Left lung (tissue), 10 donors: Measurements from ENCODE around the gene PPP2R2B. TPM values are rescaled to one million over a fixed set of nuclear protein-coding genes. Genes with fewer than 3 reads are reported as not detected.

ENCODE experiments used
- ATAC-seq: fragments of 200-7000 bp; cut with Tn5 transposase; one replicate; pipeline ENCODE4 v1.9.1; 2020; ENCODE audit warnings: moderate library complexity
- DNase-seq, 4 donors: peaks; one replicate each; pipeline ENCODE4 v3.0.0-alpha.2; 2013 to 2020
- H3K27ac ChIP-seq, 2 donors: fragments of 200-600 bp; sonication (generic) in 1 of 2; one replicate each; pipeline versions ENCODE4 v1.5.0 to v1.8.0; 2020 to 2021
- H3K27me3 ChIP-seq, 2 donors: fragments of 200-600 bp; sonication (generic) in 1 of 2; one replicate each; pipeline versions ENCODE4 v1.5.0 to v1.8.0; 2020 to 2021
- H3K36me3 ChIP-seq, 2 donors: fragments of 200-600 bp; sonication (generic) in 1 of 2; one replicate each; pipeline versions ENCODE4 v1.5.0 to v1.8.0; 2020 to 2021
- H3K4me1 ChIP-seq, 2 donors: fragments of 200-600 bp; one replicate each; pipeline ENCODE4 v1.8.0; 2021
- H3K4me3 ChIP-seq, 2 donors: fragments of 200-600 bp; sonication (generic) in 1 of 2; one replicate each; pipeline versions ENCODE4 v1.5.0 to v1.8.0; 2020 to 2021; ENCODE audit warnings: mild to moderate bottlenecking in 1 of 2
- H3K9me3 ChIP-seq, 2 donors: fragments of 200-600 bp; sonication (generic) in 1 of 2; one replicate each; pipeline versions ENCODE4 v1.5.0 to v1.8.0; 2020 to 2021
- CTCF ChIP-seq, 2 donors: fragments of 200-600 bp; sonication (generic) in 1 of 2; IDR thresholded peaks; one replicate each; pipeline versions ENCODE4 v1.5.0 to v1.8.0; 2021; ENCODE audit warnings: antibody characterized with exemption in 2 of 2
- intact Hi-C, 2 donors: fragments of 100-400 bp; cut with DNase I; formaldehyde crosslinking; loops; one replicate each; pipeline versions ENCODE4 v1.11.2 to v1.14.2; 2022
- polyA plus RNA-seq, 6 donors: library from polyadenylated mRNA; unstranded; fragments of 120-200 nt; gene quantifications; one replicate each; pipeline ENCODE4 v1.2.1, GENCODE V29; 2013; ENCODE audit not compliant: insufficient read length in 6 of 6
- total RNA-seq, 2 donors: library from RNA; stranded (reverse); fragmentation: NEBNext Ultra II Directional; extraction: Animal tissue kit (Norgen Biotek cat#: 25700); gene quantifications; one replicate each; pipeline ENCODE4 v1.2.1, GENCODE V29; 2021
- donor health status: DM: no; HTN: yes; CAD: no.
- donor health status: DM: no; HTN: no; CAD: no.

The PPP2R2B gene
- total and polyA plus RNA-seq, 8 donors = 0.23 to 1.5 (median 0.43) TPM

GRCh38 chr5:146671561-146672295, 206.8 kb downstream of the PPP2R2B start:
- Histone ChIP-seq H3K4me3 (no peak overlapping the region), H3K4me1 (no peaks in the 10 kb centered on the region), H3K36me3 (no peaks in the 10 kb centered on the region), H3K9me3 (no peaks in the 10 kb centered on the region), H3K27me3 (no peaks in the 10 kb centered on the region), H3K27ac (no peak overlapping the region)
- DNase-seq (no peak), ATAC-seq (no peak)
- TF ChIP-seq CTCF (IDR thresholded peaks at IDR 0.05) = no peak
- intact Hi-C loops = no loop called here

DNA sequence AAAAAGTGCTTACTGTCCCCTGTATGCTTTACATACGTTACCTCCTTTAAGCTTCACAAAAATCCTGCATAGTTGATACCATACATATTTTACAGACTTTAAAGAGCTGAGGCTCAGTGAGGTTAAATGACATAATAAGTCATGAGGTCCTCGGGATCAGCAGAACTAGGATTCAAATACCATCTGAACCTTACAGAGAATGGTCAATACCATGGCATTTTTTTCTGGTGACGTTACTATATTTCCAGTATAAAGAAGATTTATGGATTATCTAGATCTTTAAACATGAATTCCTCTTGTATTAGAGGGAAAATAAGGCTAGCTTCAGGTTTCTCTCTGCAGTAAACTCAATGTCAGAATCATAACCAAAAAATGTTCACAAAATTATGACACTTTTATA, 208.9 kb downstream of the PPP2R2B start:
- no peak for TF ChIP-seq CTCF (IDR thresholded peaks at IDR 0.05)
- intact Hi-C loops = no loop called here
- no peak for ATAC-seq
- H3K9me3 ChIP-seq = no peaks in the 10 kb centered on the region
- no peaks in the 10 kb centered on the region for H3K27me3 ChIP-seq
- no peak overlapping the region for H3K4me3 ChIP-seq
- no peak for DNase-seq
- no peaks in the 10 kb centered on the region for H3K36me3 ChIP-seq
- no peak overlapping the region for H3K27ac ChIP-seq
- no peaks in the 10 kb centered on the region for H3K4me1 ChIP-seq

- no peak overlapping the region for H3K27ac ChIP-seq
- no peaks in the 10 kb centered on the region for H3K9me3 ChIP-seq
- no peak for DNase-seq
- no peaks in the 10 kb centered on the region for H3K4me1 ChIP-seq
- no peak for ATAC-seq
- H3K36me3 ChIP-seq = no peaks in the 10 kb centered on the region
- H3K27me3 ChIP-seq = no peaks in the 10 kb centered on the region
- TF ChIP-seq CTCF (IDR thresholded peaks at IDR 0.05) = no peak
- intact Hi-C loops = no loop called here
- no peak overlapping the region for H3K4me3 ChIP-seq
Measured at GRCh38 chr5:146667633-146668272, 210.8 kb downstream of the PPP2R2B start.

DNA sequence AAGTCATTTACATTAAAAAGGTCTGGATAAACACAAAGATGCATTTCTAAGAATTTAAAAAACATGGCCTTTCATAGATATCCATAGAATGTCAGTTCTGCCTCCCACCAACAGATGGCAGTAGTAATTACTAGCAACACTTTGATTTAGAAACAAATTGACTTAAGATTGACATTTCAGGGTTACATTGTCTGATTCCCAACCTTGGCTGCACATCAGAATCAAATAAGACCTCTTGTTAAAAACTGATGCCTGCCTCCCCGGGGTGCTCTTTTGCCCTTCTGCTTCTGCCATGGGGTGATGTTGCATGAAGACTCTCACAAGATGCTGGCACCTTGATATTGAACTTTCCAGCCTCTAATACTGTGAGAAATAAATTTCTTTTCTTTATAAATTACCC, 216.3 kb downstream of the PPP2R2B start:
- TF ChIP-seq CTCF (IDR thresholded peaks at IDR 0.05) = peak; percentile 14 to 38
- DNase-seq (peak in 1 of 4 donors; percentile 5), ATAC-seq (no peak)
- Histone ChIP-seq H3K27ac (no peak overlapping the region), H3K27me3 (no peaks in the 10 kb centered on the region), H3K36me3 (no peaks in the 10 kb centered on the region), H3K4me1 (no peaks in the 10 kb centered on the region), H3K9me3 (no peaks in the 10 kb centered on the region), H3K4me3 (no peak overlapping the region)
- intact Hi-C loops = no loop called here

GRCh38 chr5:146660376-146660960, 218.1 kb downstream of the PPP2R2B start:
- H3K27ac ChIP-seq = no peak overlapping the region
- H3K9me3 ChIP-seq = no peaks in the 10 kb centered on the region
- no peak overlapping the region for H3K4me3 ChIP-seq
- no peaks in the 10 kb centered on the region for H3K36me3 ChIP-seq
- ATAC-seq (no peak), DNase-seq (no peak)
- intact Hi-C loops = no loop called here
- TF ChIP-seq CTCF (IDR thresholded peaks at IDR 0.05) = no peak
- H3K4me1 ChIP-seq = no peaks in the 10 kb centered on the region
- H3K27me3 ChIP-seq = no peaks in the 10 kb centered on the region
